K562 (cell line): ENCODE data around the gene PCP2. TPM values are rescaled to one million over a fixed set of nuclear protein-coding genes. Genes with fewer than 3 reads are reported as not detected.
A peak's percentile ranks its signal among the peaks of the same experiment; 100 is the strongest.

Experiments
- ATF7 ChIP-seq: fragments of 450-650 bp; IDR thresholded peaks from 2 replicates; pipeline ENCODE4 v1.7.1; 2014; ENCODE audit warnings: mild to moderate bottlenecking, moderate library complexity
- BRD4 ChIP-seq: fragments of 200-600 bp; sonication (generic); IDR thresholded peaks from 2 replicates; pipeline ENCODE4 v1.6.1; 2017; ENCODE audit warnings: inconsistent platforms
- CTCFL ChIP-seq: IDR thresholded peaks from 2 replicates; pipeline ENCODE4 v1.6.1; 2011; ENCODE audit warnings: borderline replicate concordance, low read depth, mild to moderate bottlenecking, moderate library complexity, low read length; ENCODE audit not compliant: insufficient read depth, poor library complexity, severe bottlenecking
- DIDO1 ChIP-seq: fragments of 450-650 bp; IDR thresholded peaks from 2 replicates; pipeline ENCODE4 v1.6.1; 2016; ENCODE audit warnings: low read depth, missing biosample characterization, missing genetic modification characterization
- EP300 ChIP-seq: IDR thresholded peaks from 2 replicates; pipeline ENCODE4 v1.6.1; 2012; ENCODE audit warnings: low read length, improper control_type of control experiment
- FOXA3 ChIP-seq, 2 experiments: fragments of 450-650 bp in 1 of 2; sonication (generic) in 1 of 2; formaldehyde crosslinking; IDR thresholded peaks in 1 of 2; conservative IDR thresholded peaks in 1 of 2; 2 replicates each; pipeline versions ENCODE4 v1.4.0 to v1.8.0; 2020 to 2022; ENCODE audit warnings: mild to moderate bottlenecking in 2 of 2, missing genetic modification reagents in 1 of 2
- FOXJ3 ChIP-seq: sonication (generic); formaldehyde crosslinking; IDR thresholded peaks from 2 replicates; pipeline ENCODE4 v1.4.0; 2020; ENCODE audit warnings: mild to moderate bottlenecking, missing genetic modification reagents
- FOXP1 ChIP-seq: sonication (generic); formaldehyde crosslinking; IDR thresholded peaks from 2 replicates; pipeline ENCODE4 v1.8.0; 2022; ENCODE audit warnings: mild to moderate bottlenecking, missing genetic modification reagents
- HDAC1 ChIP-seq, 2 experiments: fragments of 450-650 bp; IDR thresholded peaks; 2 replicates each; pipeline ENCODE4 v1.6.1; 2016 to 2017; ENCODE audit warnings: inconsistent platforms in 1 of 2, mild to moderate bottlenecking in 1 of 2, moderate library complexity in 1 of 2
- IFI16 ChIP-seq: fragments of 250-450 bp; sonication (Bioruptor Pico); IDR thresholded peaks from 2 replicates; pipeline ENCODE4 v2.1.2; 2022; ENCODE audit warnings: mild to moderate bottlenecking, inconsistent platforms
- MAZ ChIP-seq, 2 experiments: fragments of 450-650 bp in 1 of 2; sonication (generic) in 1 of 2; formaldehyde crosslinking; IDR thresholded peaks in 1 of 2; conservative IDR thresholded peaks in 1 of 2; 2 replicates each; pipeline versions ENCODE4 v1.4.0 to v1.5.0; 2020; ENCODE audit warnings: mild to moderate bottlenecking in 1 of 2, missing genetic modification reagents in 1 of 2
- MTA2 ChIP-seq: fragments of 450-650 bp; IDR thresholded peaks from 2 replicates; pipeline ENCODE4 v1.6.1; 2016; ENCODE audit warnings: low read depth
- NFXL1 ChIP-seq: fragments of 450-650 bp; formaldehyde crosslinking; IDR thresholded peaks from 2 replicates; pipeline ENCODE4 v1.4.0; 2021; ENCODE audit warnings: mild to moderate bottlenecking
- RFX7 ChIP-seq: fragments of 250-450 bp; sonication (Bioruptor Pico); IDR thresholded peaks from 2 replicates; pipeline ENCODE4 v1.5.1; 2021; ENCODE audit warnings: mild to moderate bottlenecking
- ZFP1 ChIP-seq: fragments of 450-650 bp; formaldehyde crosslinking; IDR thresholded peaks from 2 replicates; pipeline ENCODE4 v1.4.0; 2020; ENCODE audit warnings: mild to moderate bottlenecking, mixed read lengths
- ZZZ3 ChIP-seq: fragments of 450-650 bp; IDR thresholded peaks from 2 replicates; pipeline ENCODE4 v1.6.1; 2016; ENCODE audit warnings: antibody characterized with exemption, mild to moderate bottlenecking, moderate library complexity
- polyA plus RNA-seq, 8 experiments: library from polyadenylated mRNA; depleted of rRNA in 4 of 8; stranded (reverse) in 5 of 8; unstranded in 3 of 8; fragments of >200 nt; fragmentation: Nextera tagmentation in 2 of 8; fragmentation: Illumina TruSeq in 1 of 8; extraction: Ambion mirVana in 2 of 8; extraction: Trizol in 1 of 8; gene quantifications; 2 replicates each; pipeline versions ENCODE4 v1.2.1 to v1.2.3, GENCODE V29; 2011 to 2014; ENCODE audit warnings: inconsistent platforms in 1 of 8, missing spikeins in 1 of 8
- total RNA-seq, 7 experiments: library from RNA; depleted of rRNA in 6 of 7; stranded (reverse); fragments of >200 nt in 6 of 7; fragmentation: Illumina TruSeq in 2 of 7; extraction: Trizol in 2 of 7; gene quantifications; 2 replicates each; pipeline versions ENCODE4 v1.2.1 to v1.2.3, GENCODE V29; 2011 to 2021; ENCODE audit warnings: low replicate concordance in 1 of 7
- TF ChIP-seq, protein P1 (sequence below): fragments of 450-650 bp; formaldehyde crosslinking; IDR thresholded peaks from 2 replicates; pipeline ENCODE4 v1.4.0; 2022; ENCODE audit warnings: missing genetic modification characterization
- TF ChIP-seq, protein P2 (sequence below): IDR thresholded peaks from 3 replicates; pipeline ENCODE4 v1.6.1; 2011; ENCODE audit warnings: borderline replicate concordance, mild to moderate bottlenecking, moderate library complexity; ENCODE audit not compliant: insufficient read length; ENCODE audit errors: extremely low read depth
- TF ChIP-seq, protein P3 (sequence below): sonication (generic); formaldehyde crosslinking; IDR thresholded peaks from 2 replicates; pipeline ENCODE4 v1.8.0; 2022; ENCODE audit warnings: missing genetic modification reagents, mild to moderate bottlenecking, borderline replicate concordance

PCP2 gene
- total and polyA plus RNA-seq, 9 of the 15 experiments (the other 6 are each of a cell fraction or from before 2014, with no cell fraction given): 0.17 to 1.3 (median 0.49) TPM; not detected in 3

- TF ChIP-seq, protein P1, sequence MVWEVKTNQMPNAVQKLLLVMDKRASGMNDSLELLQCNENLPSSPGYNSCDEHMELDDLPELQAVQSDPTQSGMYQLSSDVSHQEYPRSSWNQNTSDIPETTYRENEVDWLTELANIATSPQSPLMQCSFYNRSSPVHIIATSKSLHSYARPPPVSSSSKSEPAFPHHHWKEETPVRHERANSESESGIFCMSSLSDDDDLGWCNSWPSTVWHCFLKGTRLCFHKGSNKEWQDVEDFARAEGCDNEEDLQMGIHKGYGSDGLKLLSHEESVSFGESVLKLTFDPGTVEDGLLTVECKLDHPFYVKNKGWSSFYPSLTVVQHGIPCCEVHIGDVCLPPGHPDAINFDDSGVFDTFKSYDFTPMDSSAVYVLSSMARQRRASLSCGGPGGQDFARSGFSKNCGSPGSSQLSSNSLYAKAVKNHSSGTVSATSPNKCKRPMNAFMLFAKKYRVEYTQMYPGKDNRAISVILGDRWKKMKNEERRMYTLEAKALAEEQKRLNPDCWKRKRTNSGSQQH: no peak
- TF ChIP-seq HDAC1 (IDR thresholded peaks at IDR 0.05): peak in 1 of 2 experiments; percentile 11; a peak in 1 of 4 replicates
- no peak for TF ChIP-seq RFX7
- TF ChIP-seq FOXA3 (CRISPR knock-in tag; conservative IDR thresholded peaks at IDR 0.05 in 1 of 2, IDR thresholded peaks at IDR 0.05 in 1 of 2): no peak
- TF ChIP-seq, protein P2, sequence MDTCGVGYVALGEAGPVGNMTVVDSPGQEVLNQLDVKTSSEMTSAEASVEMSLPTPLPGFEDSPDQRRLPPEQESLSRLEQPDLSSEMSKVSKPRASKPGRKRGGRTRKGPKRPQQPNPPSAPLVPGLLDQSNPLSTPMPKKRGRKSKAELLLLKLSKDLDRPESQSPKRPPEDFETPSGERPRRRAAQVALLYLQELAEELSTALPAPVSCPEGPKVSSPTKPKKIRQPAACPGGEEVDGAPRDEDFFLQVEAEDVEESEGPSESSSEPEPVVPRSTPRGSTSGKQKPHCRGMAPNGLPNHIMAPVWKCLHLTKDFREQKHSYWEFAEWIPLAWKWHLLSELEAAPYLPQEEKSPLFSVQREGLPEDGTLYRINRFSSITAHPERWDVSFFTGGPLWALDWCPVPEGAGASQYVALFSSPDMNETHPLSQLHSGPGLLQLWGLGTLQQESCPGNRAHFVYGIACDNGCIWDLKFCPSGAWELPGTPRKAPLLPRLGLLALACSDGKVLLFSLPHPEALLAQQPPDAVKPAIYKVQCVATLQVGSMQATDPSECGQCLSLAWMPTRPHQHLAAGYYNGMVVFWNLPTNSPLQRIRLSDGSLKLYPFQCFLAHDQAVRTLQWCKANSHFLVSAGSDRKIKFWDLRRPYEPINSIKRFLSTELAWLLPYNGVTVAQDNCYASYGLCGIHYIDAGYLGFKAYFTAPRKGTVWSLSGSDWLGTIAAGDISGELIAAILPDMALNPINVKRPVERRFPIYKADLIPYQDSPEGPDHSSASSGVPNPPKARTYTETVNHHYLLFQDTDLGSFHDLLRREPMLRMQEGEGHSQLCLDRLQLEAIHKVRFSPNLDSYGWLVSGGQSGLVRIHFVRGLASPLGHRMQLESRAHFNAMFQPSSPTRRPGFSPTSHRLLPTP: no peak
- TF ChIP-seq FOXP1 (CRISPR knock-in tag): peak; percentile 80
- peak; percentile 52 to 79 for TF ChIP-seq MAZ (CRISPR knock-in tag; conservative IDR thresholded peaks at IDR 0.05 in 1 of 2, IDR thresholded peaks at IDR 0.05 in 1 of 2)
- TF ChIP-seq FOXJ3 (CRISPR knock-in tag): no peak
- TF ChIP-seq CTCFL: peak; percentile 79
- TF ChIP-seq BRD4: no peak
- TF ChIP-seq IFI16: no peak
- TF ChIP-seq NFXL1 (CRISPR knock-in tag): no peak
- TF ChIP-seq, protein P3, sequence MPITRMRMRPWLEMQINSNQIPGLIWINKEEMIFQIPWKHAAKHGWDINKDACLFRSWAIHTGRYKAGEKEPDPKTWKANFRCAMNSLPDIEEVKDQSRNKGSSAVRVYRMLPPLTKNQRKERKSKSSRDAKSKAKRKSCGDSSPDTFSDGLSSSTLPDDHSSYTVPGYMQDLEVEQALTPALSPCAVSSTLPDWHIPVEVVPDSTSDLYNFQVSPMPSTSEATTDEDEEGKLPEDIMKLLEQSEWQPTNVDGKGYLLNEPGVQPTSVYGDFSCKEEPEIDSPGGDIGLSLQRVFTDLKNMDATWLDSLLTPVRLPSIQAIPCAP: no peak
- TF ChIP-seq MTA2: no peak
- no peak for TF ChIP-seq DIDO1 (tag)
- no peak for TF ChIP-seq ZZZ3
- no peak for TF ChIP-seq EP300
- peak; percentile 66 for TF ChIP-seq ATF7
- TF ChIP-seq ZFP1 (CRISPR knock-in tag): no peak
Observed at GRCh38 chr19:7680606-7681339, 47.3 kb upstream of the PCP2 start, which contains the start of gene TRAPPC5 (continued).
